OCI-LY7 (cell line): ENCODE measurements around the gene RNF214. TPM values are rescaled to one million over a fixed set of nuclear protein-coding genes. Genes with fewer than 3 reads are reported as not detected.

ENCODE experiments used
- BruUV-seq: library from RNA; stranded (reverse); fragments of 400-500 nt; replicated peaks from 2 replicates; lab custom pipeline; 2021; lab: Mats Ljungman, UMichigan
- CTCF ChIA-PET: fragments of 300-600 bp; sonication (Branson Sonifier 250); formaldehyde crosslinking; loops from one replicate; lab custom pipeline; 2022; ENCODE audit warnings: antibody characterized with exemption; ENCODE audit not compliant: unreplicated experiment; lab: Charles Lee
- POLR2A ChIA-PET: fragments of 300-600 bp; sonication (Branson Sonifier 250); formaldehyde crosslinking; loops from one replicate; lab custom pipeline; 2022; ENCODE audit warnings: antibody characterized with exemption; lab: Charles Lee
- DNase-seq: peaks from one replicate; pipeline ENCODE4 v3.0.0-alpha.2; 2015; ENCODE audit warnings: low spot score
- H2AFZ ChIP-seq: fragments of 200-600 bp; sonication (generic), shearing (Covaris generic); 2 replicates; pipeline ENCODE4 v1.6.1; 2014; ENCODE audit warnings: mild to moderate bottlenecking, antibody characterized with exemption, low read length, moderate library complexity
- H3K27ac ChIP-seq: fragments of 200-600 bp; sonication (generic); 2 replicates; pipeline ENCODE4 v1.5.1; 2014; ENCODE audit warnings: mixed run types, low read depth, mild to moderate bottlenecking, moderate library complexity, low read length, inconsistent platforms; ENCODE audit not compliant: poor library complexity, severe bottlenecking
- H3K36me3 ChIP-seq: fragments of 200-600 bp; sonication (generic); 2 replicates; pipeline ENCODE4 v1.6.1; 2014; ENCODE audit warnings: mild to moderate bottlenecking, antibody characterized with exemption, low read length, moderate library complexity, mixed read lengths; ENCODE audit not compliant: insufficient read depth
- H3K4me1 ChIP-seq: fragments of 200-600 bp; sonication (generic); 2 replicates; pipeline ENCODE4 v1.5.1; 2014; ENCODE audit warnings: mild to moderate bottlenecking, low read length; ENCODE audit not compliant: insufficient read depth, poor library complexity, severe bottlenecking
- H3K4me2 ChIP-seq: fragments of 200-600 bp; sonication (generic); 2 replicates; pipeline ENCODE4 v1.6.1; 2014; ENCODE audit warnings: mild to moderate bottlenecking, low read length
- H3K4me3 ChIP-seq: fragments of 200-600 bp; sonication (generic); 2 replicates; pipeline ENCODE4 v1.5.1; 2014; ENCODE audit warnings: mild to moderate bottlenecking, low read depth, low read length; ENCODE audit not compliant: poor library complexity, severe bottlenecking
- H3K79me2 ChIP-seq: fragments of 200-600 bp; sonication (generic); 2 replicates; pipeline ENCODE4 v1.6.1; 2016; ENCODE audit warnings: low read depth, mild to moderate bottlenecking, low read length, moderate library complexity, mixed read lengths; ENCODE audit not compliant: insufficient read depth
- H3K9me2 ChIP-seq: fragments of 200-600 bp; sonication (generic); 2 replicates; pipeline ENCODE4 v1.6.1; 2016; ENCODE audit warnings: mild to moderate bottlenecking, low read length, mixed read lengths; ENCODE audit not compliant: insufficient read depth
- H3K9me3 ChIP-seq: fragments of 200-600 bp; sonication (generic); 2 replicates; pipeline ENCODE4 v1.6.1; 2014; ENCODE audit warnings: mild to moderate bottlenecking, mixed run types, low read length, mixed read lengths
- H4K20me1 ChIP-seq: fragments of 200-600 bp; sonication (generic); 2 replicates; pipeline ENCODE4 v1.6.1; 2014; ENCODE audit warnings: mild to moderate bottlenecking, antibody characterized with exemption, low read length, moderate library complexity, mixed read lengths; ENCODE audit not compliant: insufficient read depth
- CTCF ChIP-seq: fragments of 200-600 bp; sonication (generic); conservative IDR thresholded peaks from 2 replicates; pipeline ENCODE4 v1.5.1; 2014; ENCODE audit warnings: mild to moderate bottlenecking, antibody characterized with exemption, low read length, moderate library complexity, mixed read lengths
- EZH2phosphoT487 ChIP-seq: fragments of 200-600 bp; sonication (generic); IDR thresholded peaks from 2 replicates; pipeline ENCODE4 v1.6.1; 2018; ENCODE audit warnings: low read depth, borderline replicate concordance, mild to moderate bottlenecking, mixed run types, antibody characterized with exemption, low read length, moderate library complexity, mixed read lengths
- intact Hi-C: fragments of 100-400 bp; cut with micrococcal nuclease; formaldehyde crosslinking; loops from one replicate; pipeline ENCODE4 v1.10.0; 2022; ENCODE audit not compliant: unreplicated experiment
- total RNA-seq, 2 experiments: library from RNA; depleted of rRNA in 1 of 2; stranded (reverse); fragments of >200 nt in 1 of 2; shearing (Covaris generic) in 1 of 2; gene quantifications; 2 replicates each; pipeline ENCODE4 v1.2.3, GENCODE V29; 2014 to 2022

The RNF214 gene
- total RNA-seq, 2 experiments from 2014 or later = 11.2 to 30.2 TPM

- H3K9me2 ChIP-seq = no peaks in the 10 kb centered on the region
- ChIA-PET POLR2A (interaction anchor here (0.6 kb wide), 1 partner anchor 44 kb away, joined by 5 read pairs; no protein-coding TSS in a partner anchor), CTCF (no interaction called here)
- H2AFZ ChIP-seq = no peak overlapping the region
- no TSS peak for BruUV-seq
- H3K4me3 ChIP-seq = no peak overlapping the region
- H3K79me2 ChIP-seq = no peaks in the 10 kb centered on the region
- H3K36me3 ChIP-seq = peaks cover 35% of the 10 kb centered on the region; the same call in 1 of the 2 replicates
- DNase-seq = no peak
- H3K4me1 ChIP-seq = peaks cover 20% of the 10 kb centered on the region
- H3K9me3 ChIP-seq = no peaks in the 10 kb centered on the region
- intact Hi-C loops = no loop called here
- TF ChIP-seq EZH2phosphoT487 = no peak
- TF ChIP-seq CTCF = no peak
- H4K20me1 ChIP-seq = no peaks in the 10 kb centered on the region
- no peak overlapping the region for H3K27ac ChIP-seq
- H3K4me2 ChIP-seq = no peak overlapping the region
Observed at GRCh38 chr11:117192401-117192875, 40.0 kb upstream of the RNF214 start.

GRCh38 chr11:117193130-117194020, 39.1 kb upstream of the RNF214 start:
- BruUV-seq = no TSS peak
- Histone ChIP-seq H4K20me1 (no peaks in the 10 kb centered on the region), H3K9me3 (no peaks in the 10 kb centered on the region), H2AFZ (no peak overlapping the region), H3K79me2 (no peaks in the 10 kb centered on the region), H3K27ac (no peak overlapping the region), H3K4me1 (peaks cover 20% of the 10 kb centered on the region), H3K4me3 (no peak overlapping the region), H3K36me3 (peaks cover 35% of the 10 kb centered on the region; the same call in 1 of the 2 replicates), H3K4me2 (no peak overlapping the region), H3K9me2 (no peaks in the 10 kb centered on the region)
- POLR2A ChIA-PET = interaction anchor here (1.4 kb wide), 1 partner anchor 12 kb away, joined by 3 read pairs; no protein-coding TSS in a partner anchor
- DNase-seq = no peak
- intact Hi-C loops = no loop called here
- TF ChIP-seq CTCF (no peak), EZH2phosphoT487 (no peak)
- CTCF ChIA-PET = no interaction called here
